K562 (cell line): ENCODE data around the gene TMEM247. TPM values are rescaled to one million over a fixed set of nuclear protein-coding genes. Genes with fewer than 3 reads are reported as not detected.

Experiments
- ATAC-seq: fragments of 200-7000 bp; cut with Tn5 transposase; 3 replicates; pipeline ENCODE4 v1.9.1; 2020; ENCODE audit warnings: moderate library complexity
- BruUV-seq: library from RNA; stranded (reverse); fragments of 400-500 nt; replicated peaks from 2 replicates; lab custom pipeline; 2021; lab: Mats Ljungman, UMichigan
- CTCF ChIA-PET: fragments of 300-600 bp; formaldehyde crosslinking; extraction: SDS; loops from one replicate; lab custom pipeline; 2021; ENCODE audit warnings: low intra/inter-chr PET ratio; lab: Yijun Ruan, JAX
- POLR2A ChIA-PET: fragments of 300-600, 350-650 bp; sonication (Branson Sonifier 250); formaldehyde crosslinking; extraction: SDS; loops from one replicate; lab custom pipeline; 2021; ENCODE audit warnings: antibody characterized with exemption, inconsistent platforms; lab: Yijun Ruan, JAX
- DNase-seq, 4 experiments: peaks; one replicate each; pipeline versions ENCODE4 v3.0.0 to v3.0.0-alpha.2; 2011 to 2018; ENCODE audit warnings: low spot score in 3 of 4, mixed read lengths in 3 of 4; ENCODE audit errors: extremely low read depth in 1 of 4
- FAIRE-seq: peaks from 2 replicates; lab custom pipeline; 2011; peaks lifted over from hg19 to GRCh38; lab: Jason Lieb, UNC
- H2AFZ ChIP-seq: 2 replicates; pipeline ENCODE4 v1.6.0; 2011; ENCODE audit warnings: low read depth, low read length, control low read depth, inconsistent platforms
- H3K27ac ChIP-seq: fragments of 200-600 bp; 3 replicates; pipeline ENCODE4 v1.8.0; 2011; ENCODE audit warnings: low read depth, mild to moderate bottlenecking, control low read depth, inconsistent platforms, low read length, moderate library complexity, mixed read lengths; ENCODE audit errors: extremely low read depth
- H3K27me3 ChIP-seq, 2 experiments: fragments of 300-600 bp in 1 of 2; 2 replicates in 1 of 2; 3 replicates in 1 of 2; pipeline versions ENCODE4 v1.6.0 to v1.8.0; 2011; ENCODE audit warnings: inconsistent platforms in 2 of 2, low read length in 2 of 2, mild to moderate bottlenecking in 1 of 2, mixed read lengths in 1 of 2, moderate library complexity in 1 of 2; ENCODE audit not compliant: control insufficient read depth in 2 of 2, insufficient read depth in 2 of 2
- H3K36me3 ChIP-seq: fragments of 300-600 bp; 3 replicates; pipeline ENCODE4 v1.8.0; 2011; ENCODE audit warnings: mild to moderate bottlenecking, low read length, inconsistent platforms; ENCODE audit not compliant: control insufficient read depth, insufficient read depth
- H3K4me1 ChIP-seq, 2 experiments: fragments of 200-600 bp in 1 of 2; replicated peaks in 1 of 2; 2 replicates in 1 of 2; 3 replicates in 1 of 2; pipeline versions ENCODE4 v1.5.1 to v1.8.0; 2011; ENCODE audit warnings: inconsistent platforms in 2 of 2, low read length in 2 of 2, mild to moderate bottlenecking in 1 of 2, mixed read lengths in 1 of 2, moderate library complexity in 1 of 2; ENCODE audit not compliant: control insufficient read depth in 2 of 2, insufficient read depth in 2 of 2
- H3K4me2 ChIP-seq: 2 replicates; pipeline ENCODE4 v1.6.1; 2011; ENCODE audit warnings: low read length, control low read depth, inconsistent platforms, mixed read lengths; ENCODE audit not compliant: insufficient read depth
- H3K4me3 ChIP-seq: fragments of 200-600 bp; sonication (generic), shearing (Covaris generic); 2 replicates; pipeline ENCODE4 v1.5.1; 2016; ENCODE audit warnings: control low read depth, inconsistent platforms
- H3K79me2 ChIP-seq: fragments of 200-600 bp; 3 replicates; pipeline ENCODE4 v1.8.0; 2011; ENCODE audit warnings: low read length, inconsistent platforms; ENCODE audit not compliant: control insufficient read depth, insufficient read depth
- H3K9ac ChIP-seq, 2 experiments: 2 replicates each; pipeline versions ENCODE4 v1.6.0 to v1.6.1; 2011; ENCODE audit warnings: low read depth in 2 of 2, low read length in 2 of 2, control low read depth in 1 of 2, inconsistent platforms in 1 of 2, mild to moderate bottlenecking in 1 of 2, mixed read lengths in 1 of 2; ENCODE audit not compliant: insufficient read depth in 1 of 2
- H3K9me1 ChIP-seq: one replicate; pipeline ENCODE4 v1.6.0; 2011; ENCODE audit warnings: inconsistent platforms, mild to moderate bottlenecking, low read length, moderate library complexity; ENCODE audit not compliant: control insufficient read depth, insufficient read depth
- H3K9me3 ChIP-seq: replicated peaks from 2 replicates; pipeline ENCODE4 v1.5.1; 2011; ENCODE audit warnings: low read depth, low read length, inconsistent platforms; ENCODE audit not compliant: control insufficient read depth, insufficient read depth
- H4K20me1 ChIP-seq: replicated peaks from 2 replicates; pipeline ENCODE4 v1.6.1; 2011; ENCODE audit warnings: low read length, inconsistent platforms, mixed read lengths; ENCODE audit not compliant: control insufficient read depth, insufficient read depth
- BHLHE40 ChIP-seq: IDR thresholded peaks from 2 replicates; pipeline ENCODE4 v1.6.1; 2011; ENCODE audit warnings: low read length, improper control_type of control experiment
- CAMTA2 ChIP-seq: fragments of 250-450 bp; sonication (Bioruptor Pico); conservative IDR thresholded peaks from 2 replicates; pipeline ENCODE4 v1.5.1; 2022
- CBFA2T2 ChIP-seq: fragments of 450-650 bp; conservative IDR thresholded peaks from 2 replicates; pipeline ENCODE4 v1.6.1; 2017; ENCODE audit warnings: mild to moderate bottlenecking
- CBX2 ChIP-seq: fragments of 200-600 bp; sonication (generic); IDR thresholded peaks from one replicate; pipeline ENCODE4 v1.6.1; 2012; ENCODE audit warnings: mild to moderate bottlenecking, low read length, inconsistent platforms; ENCODE audit not compliant: insufficient read depth, poor library complexity, severe bottlenecking
- E2F1 ChIP-seq: sonication (generic); formaldehyde crosslinking; IDR thresholded peaks from 2 replicates; pipeline ENCODE4 v1.8.1; 2023; ENCODE audit warnings: mild to moderate bottlenecking, missing genetic modification reagents, moderate library complexity
- FOSL1 ChIP-seq: fragments of 200-800 bp; sonication (Bioruptor generic); conservative IDR thresholded peaks from 2 replicates; pipeline ENCODE4 v1.6.1; 2016; ENCODE audit warnings: missing genetic modification characterization, missing compliant biosample characterization
- HCFC1 ChIP-seq: IDR thresholded peaks from 2 replicates; pipeline ENCODE4 v1.6.1; 2012; ENCODE audit warnings: low read depth, low read length, improper control_type of control experiment
- HNRNPK ChIP-seq: fragments of 200-400 bp; formaldehyde crosslinking; IDR thresholded peaks from one replicate; pipeline ENCODE4 v1.6.1; 2018; ENCODE audit warnings: mild to moderate bottlenecking, low read depth, low read length; ENCODE audit not compliant: poor library complexity, severe bottlenecking
- ILK ChIP-seq: fragments of 450-650 bp; IDR thresholded peaks from 2 replicates; pipeline ENCODE4 v1.6.1; 2016; ENCODE audit warnings: missing genetic modification characterization, low read depth, mild to moderate bottlenecking, missing compliant biosample characterization, moderate library complexity, borderline replicate concordance
- MEF2D ChIP-seq: conservative IDR thresholded peaks from 2 replicates; pipeline ENCODE4 v1.6.1; 2016; ENCODE audit warnings: low read depth, missing genetic modification characterization, missing compliant biosample characterization
- NBN ChIP-seq: fragments of 450-650 bp; IDR thresholded peaks from 2 replicates; pipeline ENCODE4 v1.6.1; 2016; ENCODE audit warnings: low read depth, mild to moderate bottlenecking
- NFIX ChIP-seq: fragments of 250-450 bp; sonication (Bioruptor Pico); IDR thresholded peaks from 2 replicates; pipeline ENCODE4 v1.4.0; 2020; ENCODE audit warnings: low read depth, mild to moderate bottlenecking, moderate library complexity
- NONO ChIP-seq, 2 experiments: fragments of 200-400 bp in 1 of 2; fragments of 450-650 bp in 1 of 2; formaldehyde crosslinking in 1 of 2; IDR thresholded peaks; 2 replicates each; pipeline ENCODE4 v1.6.1; 2017; ENCODE audit warnings: low read depth in 2 of 2, mild to moderate bottlenecking in 2 of 2, moderate library complexity in 2 of 2, low read length in 1 of 2
- RBM25 ChIP-seq: fragments of 200-400 bp; formaldehyde crosslinking; IDR thresholded peaks from 2 replicates; pipeline ENCODE4 v1.6.1; 2018; ENCODE audit warnings: low read length, low read depth, moderate library complexity; ENCODE audit not compliant: severe bottlenecking
- RFX1 ChIP-seq: fragments of 450-650 bp; IDR thresholded peaks from 2 replicates; pipeline ENCODE4 v1.6.1; 2016; ENCODE audit warnings: mild to moderate bottlenecking, moderate library complexity
- SMAD2 ChIP-seq: fragments of 150-350 bp; IDR thresholded peaks from 2 replicates; pipeline ENCODE4 v1.6.1; 2014; ENCODE audit warnings: low read depth, mild to moderate bottlenecking, low read length
- ZNF609 ChIP-seq: sonication (generic); formaldehyde crosslinking; IDR thresholded peaks from 2 replicates; pipeline ENCODE4 v1.8.1; 2023; ENCODE audit warnings: missing genetic modification reagents, mild to moderate bottlenecking, borderline replicate concordance
- WGBS: fragments of 100-300 bp; shearing (Covaris generic); methylation state at CpG from one replicate; pipeline ENCODE4 v1.1.6; 2016; ENCODE audit warnings: low coverage, mixed read lengths; ENCODE audit not compliant: insufficient coverage; ENCODE audit errors: missing lambda C conversion rate; 5-methylcytosine and 5-hydroxymethylcytosine counted together
- in situ Hi-C: fragments of 300-500 bp; cut with MboI; formaldehyde crosslinking; loops from 4 replicates; pipeline ENCODE4 v1.15.0; 2018; ENCODE audit warnings: inconsistent platforms, mixed read lengths
- intact Hi-C: fragments of 100-400 bp; cut with micrococcal nuclease; formaldehyde crosslinking; loops from 2 replicates; pipeline ENCODE4 v1.14.2; 2022
- polyA plus RNA-seq, 8 experiments: library from polyadenylated mRNA; depleted of rRNA in 4 of 8; stranded (reverse) in 5 of 8; unstranded in 3 of 8; fragments of >200 nt; fragmentation: Nextera tagmentation in 2 of 8; fragmentation: Illumina TruSeq in 1 of 8; extraction: Ambion mirVana in 2 of 8; extraction: Trizol in 1 of 8; gene quantifications; 2 replicates each; pipeline versions ENCODE4 v1.2.1 to v1.2.3, GENCODE V29; 2011 to 2014; ENCODE audit warnings: inconsistent platforms in 1 of 8, missing spikeins in 1 of 8
- total RNA-seq, 7 experiments: library from RNA; depleted of rRNA in 6 of 7; stranded (reverse); fragments of >200 nt in 6 of 7; fragmentation: Illumina TruSeq in 2 of 7; extraction: Trizol in 2 of 7; gene quantifications; 2 replicates each; pipeline versions ENCODE4 v1.2.1 to v1.2.3, GENCODE V29; 2011 to 2021; ENCODE audit warnings: low replicate concordance in 1 of 7

TMEM247 gene
- total and polyA plus RNA-seq, 9 of the 15 experiments (the other 6 are each of a cell fraction or from before 2014, with no cell fraction given) = 0.24 to 4.7 (median 3.1) TPM

GRCh38 chr2:46488389-46488788 lies 9.0 kb downstream of the TMEM247 start:
- H3K4me2 ChIP-seq = no peak overlapping the region
- FAIRE-seq = no peak
- ChIA-PET POLR2A (no interaction called here), CTCF (no interaction called here)
- H3K79me2 ChIP-seq = no peaks in the 10 kb centered on the region
- in situ Hi-C loops (no loop called here), intact Hi-C loops (no loop called here)
- H3K36me3 ChIP-seq = no peaks in the 10 kb centered on the region
- no peaks in the 10 kb centered on the region for H3K9me3 ChIP-seq
- no peak overlapping the region for H3K4me3 ChIP-seq
- DNase-seq = no peak
- no TSS peak for BruUV-seq
- no peaks in the 10 kb centered on the region for H3K9me1 ChIP-seq
- H3K27ac ChIP-seq = no peak overlapping the region
- H2AFZ ChIP-seq = no peak overlapping the region
- peaks cover 6 to 40% of the 10 kb centered on the region in 2 experiments; a peak in 4 of 5 replicates for H3K27me3 ChIP-seq
- H4K20me1 ChIP-seq = no peaks in the 10 kb centered on the region
- H3K4me1 ChIP-seq = no peaks in the 10 kb centered on the region; a peak in 1 of 5 replicates
- ATAC-seq = no peak
- H3K9ac ChIP-seq = no peak overlapping the region
- no peak for TF ChIP-seq MEF2D (tag)
- TF ChIP-seq FOSL1 (tag) = no peak
- no peak for TF ChIP-seq HCFC1
- no peak for TF ChIP-seq HNRNPK
- no peak for TF ChIP-seq BHLHE40
- TF ChIP-seq RBM25 = no peak
- no peak for TF ChIP-seq SMAD2
- TF ChIP-seq CBX2 = no peak
- no peak for TF ChIP-seq NONO (IDR thresholded peaks at IDR 0.05; ENCODE audit: low read depth in 2 of 2, low read length in 1 of 2)
- TF ChIP-seq CAMTA2 (CRISPR knock-in tag) = no peak
- TF ChIP-seq ZNF609 (CRISPR knock-in tag) = no peak
- no peak for TF ChIP-seq CBFA2T2
- no peak for TF ChIP-seq NBN
- TF ChIP-seq NFIX (CRISPR knock-in tag) = no peak
- no peak for TF ChIP-seq E2F1 (CRISPR knock-in tag)
- no peak for TF ChIP-seq ILK
- no peak for TF ChIP-seq RFX1
- 17% methylated on average over 2 of the region's 2 CpGs for WGBS
